ENCODE measurements around the gene P4HB.

Gene P4HB

DNA sequence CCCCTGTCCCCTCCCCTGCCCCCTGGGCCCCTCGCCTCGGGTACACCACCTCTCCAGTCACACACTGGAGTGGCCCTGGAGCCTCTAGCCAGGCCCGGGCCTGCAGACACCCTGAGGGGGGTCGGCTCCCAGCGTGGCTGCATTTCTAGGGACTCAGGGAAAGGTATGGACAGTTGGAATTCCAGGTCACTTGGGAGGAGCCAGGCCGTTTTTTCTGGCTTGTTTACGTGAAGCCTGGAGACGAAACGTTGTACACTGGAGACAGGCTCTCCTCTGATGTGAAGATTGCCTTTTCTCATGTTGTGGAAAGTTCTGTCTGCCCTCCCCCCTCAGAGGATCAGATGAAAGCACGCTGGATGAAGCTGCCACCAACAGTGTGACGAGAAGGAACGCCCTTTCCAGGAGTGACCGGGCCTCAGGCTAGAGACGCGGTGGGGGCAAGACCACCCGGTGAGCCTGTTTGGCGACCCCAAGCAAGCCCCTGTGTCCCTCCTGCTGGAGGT is 21.5 kb downstream of the P4HB start:
- ATAC-seq = no peak
- no peak for TF ChIP-seq BACH2 (CRISPR knock-in tag; IDR thresholded peaks at IDR 0.05; ENCODE audit: borderline replicate concordance)
- no peak for TF ChIP-seq OSR1 (CRISPR knock-in tag; IDR thresholded peaks at IDR 0.05)
- no peak for TF ChIP-seq ESRRG (CRISPR knock-in tag; IDR thresholded peaks at IDR 0.05)
- TF ChIP-seq POU6F1 (CRISPR knock-in tag; IDR thresholded peaks at IDR 0.05; ENCODE audit: borderline replicate concordance, low read depth) = no peak
- TF ChIP-seq PPARA (CRISPR knock-in tag; IDR thresholded peaks at IDR 0.05; ENCODE audit: borderline replicate concordance) = no peak
- TF ChIP-seq TOX (CRISPR knock-in tag; IDR thresholded peaks at IDR 0.05; ENCODE audit: borderline replicate concordance) = no peak
- TF ChIP-seq CSDC2 (CRISPR knock-in tag; IDR thresholded peaks at IDR 0.05) = no peak
- TF ChIP-seq ZFP30 (CRISPR knock-in tag; IDR thresholded peaks at IDR 0.05) = no peak
- no peak for TF ChIP-seq ZNF70 (CRISPR knock-in tag; IDR thresholded peaks at IDR 0.05)
- no peak for TF ChIP-seq ZFP3 (CRISPR knock-in tag; IDR thresholded peaks at IDR 0.05)
- no peak for TF ChIP-seq GLIS3 (CRISPR knock-in tag; IDR thresholded peaks at IDR 0.05)
- no peak for TF ChIP-seq SNAI2 (CRISPR knock-in tag; IDR thresholded peaks at IDR 0.05)
- TF ChIP-seq TSHZ2 (CRISPR knock-in tag; IDR thresholded peaks at IDR 0.05) = no peak
- TF ChIP-seq, protein P1, sequence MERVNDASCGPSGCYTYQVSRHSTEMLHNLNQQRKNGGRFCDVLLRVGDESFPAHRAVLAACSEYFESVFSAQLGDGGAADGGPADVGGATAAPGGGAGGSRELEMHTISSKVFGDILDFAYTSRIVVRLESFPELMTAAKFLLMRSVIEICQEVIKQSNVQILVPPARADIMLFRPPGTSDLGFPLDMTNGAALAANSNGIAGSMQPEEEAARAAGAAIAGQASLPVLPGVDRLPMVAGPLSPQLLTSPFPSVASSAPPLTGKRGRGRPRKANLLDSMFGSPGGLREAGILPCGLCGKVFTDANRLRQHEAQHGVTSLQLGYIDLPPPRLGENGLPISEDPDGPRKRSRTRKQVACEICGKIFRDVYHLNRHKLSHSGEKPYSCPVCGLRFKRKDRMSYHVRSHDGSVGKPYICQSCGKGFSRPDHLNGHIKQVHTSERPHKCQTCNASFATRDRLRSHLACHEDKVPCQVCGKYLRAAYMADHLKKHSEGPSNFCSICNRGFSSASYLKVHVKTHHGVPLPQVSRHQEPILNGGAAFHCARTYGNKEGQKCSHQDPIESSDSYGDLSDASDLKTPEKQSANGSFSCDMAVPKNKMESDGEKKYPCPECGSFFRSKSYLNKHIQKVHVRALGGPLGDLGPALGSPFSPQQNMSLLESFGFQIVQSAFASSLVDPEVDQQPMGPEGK (CRISPR knock-in tag; IDR thresholded peaks at IDR 0.05; ENCODE audit: borderline replicate concordance) = no peak

DNA sequence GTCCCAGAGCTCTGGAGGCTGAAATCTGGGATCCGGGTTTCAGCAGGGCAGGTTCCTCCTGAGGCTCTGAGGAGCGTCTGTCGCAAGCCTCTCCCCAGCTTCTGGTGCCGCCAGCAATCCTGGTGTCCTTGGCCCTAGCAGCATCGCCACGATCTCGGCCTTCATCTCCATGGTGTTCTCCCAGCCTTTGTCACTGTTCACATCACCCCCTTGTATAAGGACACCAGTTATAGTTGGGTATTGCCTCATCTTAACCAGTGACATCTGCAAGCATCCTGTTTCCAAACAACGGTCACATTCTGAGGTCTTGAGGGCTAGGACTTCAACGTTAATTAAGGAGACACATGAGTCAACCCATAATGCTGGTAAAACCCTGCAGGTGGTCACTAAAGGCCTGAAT is 22.7 kb downstream of the P4HB start:
- no peak for TF ChIP-seq TSHZ2 (CRISPR knock-in tag; IDR thresholded peaks at IDR 0.05)
- no peak for ATAC-seq

GRCh38 chr17:81834831-81835267 is 25.5 kb downstream of the P4HB start, which contains the start of gene PPP1R27:
PPP1R27 (minus strand) TSS chr17:81835050; CDS start chr17:81834953, 97 bp downstream.
- ATAC-seq = no peak
- TF ChIP-seq RARB (CRISPR knock-in tag; IDR thresholded peaks at IDR 0.05) (no peak), TCF4 (CRISPR knock-in tag; IDR thresholded peaks at IDR 0.05; ENCODE audit: borderline replicate concordance) (no peak), ZC3H10 (CRISPR knock-in tag; IDR thresholded peaks at IDR 0.05) (no peak), ZFP3 (CRISPR knock-in tag; IDR thresholded peaks at IDR 0.05) (no peak), POU6F1 (CRISPR knock-in tag; IDR thresholded peaks at IDR 0.05; ENCODE audit: borderline replicate concordance, low read depth) (no peak), CSDC2 (CRISPR knock-in tag; IDR thresholded peaks at IDR 0.05) (no peak), ZNF70 (CRISPR knock-in tag; IDR thresholded peaks at IDR 0.05) (no peak), ZFP30 (CRISPR knock-in tag; IDR thresholded peaks at IDR 0.05) (no peak), ARNTL (CRISPR knock-in tag; IDR thresholded peaks at IDR 0.05; ENCODE audit: borderline replicate concordance, low read depth) (no peak), BACH2 (CRISPR knock-in tag; IDR thresholded peaks at IDR 0.05; ENCODE audit: borderline replicate concordance) (no peak), ZNF565 (CRISPR knock-in tag; conservative IDR thresholded peaks at IDR 0.05; ENCODE audit: low read depth) (no peak), ISL1 (CRISPR knock-in tag; IDR thresholded peaks at IDR 0.05) (no peak), GLIS3 (CRISPR knock-in tag; IDR thresholded peaks at IDR 0.05) (no peak), ZNF8 (CRISPR knock-in tag; IDR thresholded peaks at IDR 0.05) (no peak), SNAI2 (CRISPR knock-in tag; IDR thresholded peaks at IDR 0.05) (no peak), OSR1 (CRISPR knock-in tag; IDR thresholded peaks at IDR 0.05) (no peak), PPARA (CRISPR knock-in tag; IDR thresholded peaks at IDR 0.05; ENCODE audit: borderline replicate concordance) (no peak), ESRRG (CRISPR knock-in tag; IDR thresholded peaks at IDR 0.05) (no peak)
- TF ChIP-seq, protein P1 (CRISPR knock-in tag; IDR thresholded peaks at IDR 0.05; ENCODE audit: borderline replicate concordance) = no peak
- TF ChIP-seq, protein P2, sequence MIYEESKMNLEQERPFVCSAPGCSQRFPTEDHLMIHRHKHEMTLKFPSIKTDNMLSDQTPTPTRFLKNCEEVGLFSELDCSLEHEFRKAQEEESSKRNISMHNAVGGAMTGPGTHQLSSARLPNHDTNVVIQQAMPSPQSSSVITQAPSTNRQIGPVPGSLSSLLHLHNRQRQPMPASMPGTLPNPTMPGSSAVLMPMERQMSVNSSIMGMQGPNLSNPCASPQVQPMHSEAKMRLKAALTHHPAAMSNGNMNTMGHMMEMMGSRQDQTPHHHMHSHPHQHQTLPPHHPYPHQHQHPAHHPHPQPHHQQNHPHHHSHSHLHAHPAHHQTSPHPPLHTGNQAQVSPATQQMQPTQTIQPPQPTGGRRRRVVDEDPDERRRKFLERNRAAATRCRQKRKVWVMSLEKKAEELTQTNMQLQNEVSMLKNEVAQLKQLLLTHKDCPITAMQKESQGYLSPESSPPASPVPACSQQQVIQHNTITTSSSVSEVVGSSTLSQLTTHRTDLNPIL (CRISPR knock-in tag; IDR thresholded peaks at IDR 0.05; ENCODE audit: low read depth) = no peak

Data from SK-N-SH treated with all-trans-retinoic acid at 6 μM for 48 hours (cell line).